ENCODE measurements around the gene KRT86. TPM values are rescaled to one million over a fixed set of nuclear protein-coding genes. Genes with fewer than 3 reads are reported as not detected.
A peak's percentile ranks its signal among the peaks of the same experiment; 100 is the strongest.

The KRT86 gene
- under 0.01 TPM in 1 of 2 replicates, not detected in the other for total RNA-seq

DNA sequence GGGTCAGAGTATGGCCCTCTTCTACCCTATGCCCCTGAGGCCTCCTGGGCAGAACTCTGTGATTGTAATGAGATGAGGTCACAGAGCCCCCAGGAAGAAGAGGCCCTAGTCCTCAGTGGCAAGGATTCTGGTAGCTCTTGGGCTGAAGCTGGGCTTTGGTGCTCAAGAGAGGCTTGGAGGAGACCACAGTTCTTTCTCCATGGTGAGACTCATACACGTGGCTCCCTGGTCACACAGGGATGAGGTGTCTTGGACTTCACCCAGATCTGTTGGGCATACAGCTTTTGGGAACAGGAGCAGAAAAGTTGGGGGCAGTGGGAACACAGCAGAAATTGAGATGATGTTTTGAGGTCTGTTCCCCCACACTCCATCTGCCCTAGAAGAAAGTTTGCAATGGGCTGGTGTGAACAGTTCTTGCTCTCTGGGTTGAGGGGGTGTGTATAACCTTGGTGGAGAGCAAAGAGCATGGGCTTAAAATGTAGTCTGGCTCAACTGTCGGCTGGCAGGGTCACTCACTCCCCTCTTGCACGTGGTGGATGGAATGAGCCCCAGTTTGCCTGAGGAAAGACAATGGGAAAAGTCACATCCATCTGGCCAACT is at the start of gene KRT86:
TSS of gene KRT86 (plus strand) at position 125 of the 600 bp plus-strand sequence. CDS start 27,272 bp downstream, outside the sequence.
- DNase-seq (ENCODE audit: low read depth in 2 of 2): no peak

DNA sequence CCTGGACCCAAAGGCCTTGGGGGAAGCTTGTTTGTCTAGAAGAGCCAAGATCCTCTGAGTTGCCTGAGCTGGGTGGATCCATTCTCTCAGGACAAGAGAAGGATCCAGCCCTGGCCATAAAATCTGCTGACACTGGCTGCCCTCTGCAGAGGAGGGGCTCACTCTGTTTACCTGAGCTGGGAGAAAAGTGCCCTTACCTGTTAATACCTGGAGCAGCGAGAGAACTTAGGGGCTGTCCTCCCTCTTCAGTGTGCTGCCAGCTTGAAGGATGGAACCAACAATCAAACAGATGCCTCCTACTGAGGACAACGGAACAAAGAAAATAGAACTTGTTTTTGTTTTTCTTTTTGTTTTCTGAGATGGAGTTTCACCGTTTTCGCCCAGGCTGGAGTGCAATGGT is 48.7 kb upstream of the KRT86 start:
- no peak for DNase-seq (ENCODE audit: low read depth in 2 of 2)

DNA sequence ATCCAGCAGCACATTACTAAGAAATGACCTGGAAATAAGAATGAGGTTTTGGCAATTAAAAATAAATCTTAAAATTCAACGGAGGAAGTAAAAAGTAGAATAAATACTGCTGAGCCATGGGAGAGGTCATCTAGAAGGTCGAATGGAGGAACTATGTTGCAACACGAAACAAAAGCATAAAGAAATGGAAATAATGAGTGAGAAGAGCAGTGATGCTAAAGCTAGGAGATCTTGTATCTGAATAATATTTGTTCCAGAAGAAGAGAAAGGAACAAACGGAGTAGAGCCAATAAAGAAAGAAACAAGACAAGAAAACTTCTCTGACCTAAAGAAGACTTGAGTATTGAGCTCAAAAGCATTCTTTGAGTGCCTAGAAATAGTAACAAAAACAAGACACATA is 48.0 kb upstream of the KRT86 start:
- peak in 1 of 2 donors; percentile 32 for DNase-seq (ENCODE audit: low read depth in 2 of 2)

DNA sequence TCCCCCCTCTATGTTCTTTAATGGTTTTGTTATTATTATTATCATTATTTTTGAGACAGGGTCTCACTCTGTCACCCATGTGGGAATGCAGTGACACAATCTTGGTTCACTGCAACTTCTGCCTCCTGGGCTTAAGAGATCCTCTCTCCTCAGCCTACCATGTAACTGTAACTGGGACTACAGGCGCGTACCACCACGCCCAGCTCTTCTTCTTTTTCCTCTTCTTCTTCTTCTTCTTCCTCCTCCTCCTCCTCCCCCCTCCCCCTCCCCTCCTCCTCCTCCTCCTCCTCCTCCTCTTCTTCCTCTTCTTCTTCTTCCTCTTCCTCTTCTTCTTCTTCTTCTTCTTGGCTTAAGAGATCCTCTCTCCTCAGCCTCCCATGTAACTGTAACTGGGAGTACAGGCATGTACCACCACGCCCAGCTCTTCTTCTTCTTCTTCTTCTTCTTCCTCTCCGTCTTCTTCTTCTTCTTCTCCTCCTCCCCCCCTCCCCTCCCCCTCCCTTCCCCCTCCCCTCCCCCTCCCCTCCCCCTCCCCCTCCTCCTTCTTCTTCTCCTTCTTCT is 46.8 kb upstream of the KRT86 start:
- DNase-seq (ENCODE audit: low read depth in 2 of 2): no peak

DNA sequence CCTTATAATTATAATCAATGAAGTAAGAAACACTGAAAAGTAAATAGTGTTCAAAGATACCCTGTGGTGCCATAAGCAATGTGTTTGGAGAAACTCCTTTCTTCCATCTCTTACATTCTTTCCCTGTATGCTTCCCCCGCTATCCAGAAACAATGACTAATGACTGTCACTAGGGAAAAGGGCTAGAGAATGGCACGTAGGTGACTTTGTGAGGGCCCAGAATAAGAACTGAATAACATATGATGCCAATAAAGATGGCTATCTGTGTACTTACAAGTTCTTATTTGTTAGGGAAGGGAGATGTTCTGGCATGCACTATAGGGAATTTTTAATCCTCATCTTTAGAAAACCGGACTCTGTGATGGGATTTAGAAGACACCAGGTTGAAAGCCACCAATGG is 46.1 kb upstream of the KRT86 start:
- DNase-seq (ENCODE audit: low read depth in 2 of 2): no peak

DNA sequence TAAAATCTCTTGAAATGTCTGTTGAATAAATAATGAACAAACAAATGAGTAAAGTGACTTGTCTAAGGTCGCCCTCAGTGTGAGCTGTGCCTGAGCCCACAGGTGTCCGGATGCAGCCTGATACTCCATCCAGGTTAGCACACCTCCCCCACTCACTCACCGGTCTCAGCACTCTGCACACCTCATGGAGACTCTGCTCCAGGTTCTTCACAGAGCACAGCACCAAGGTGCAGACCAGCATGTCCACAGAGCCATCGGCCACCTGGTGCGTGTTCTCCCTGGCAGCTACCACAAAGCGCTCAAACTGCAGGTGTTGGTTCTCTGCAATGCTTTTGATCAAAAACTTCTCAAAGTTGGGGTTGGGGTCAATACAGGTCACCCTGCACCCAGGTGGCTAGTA is 45.5 kb upstream of the KRT86 start:
- no peak for DNase-seq (ENCODE audit: low read depth in 2 of 2)

DNA sequence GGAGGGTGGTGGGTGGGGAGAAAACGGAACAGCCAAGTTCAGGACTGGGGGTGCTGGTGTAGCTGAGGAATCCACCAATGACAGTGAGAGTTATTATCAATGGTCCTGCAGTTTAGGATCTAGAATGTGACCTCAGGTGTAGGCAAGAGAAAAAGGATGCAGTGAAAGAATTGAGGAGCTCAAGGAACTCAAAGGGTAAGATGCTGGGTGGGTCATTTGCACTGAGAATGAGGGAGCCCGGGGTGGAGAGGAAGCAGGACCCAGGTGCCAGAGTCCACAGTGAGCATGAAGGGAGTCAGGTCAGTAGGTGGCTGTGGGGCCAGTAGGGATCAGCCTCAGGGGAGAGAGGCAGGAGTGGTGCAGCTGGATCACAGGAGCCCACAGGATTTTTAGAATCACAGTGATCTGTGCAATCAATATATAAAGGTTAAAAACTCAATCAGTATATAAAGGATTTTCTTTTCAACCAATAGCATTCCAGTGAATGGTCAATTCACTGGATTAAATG is 44.6 kb upstream of the KRT86 start:
- no peak for DNase-seq (ENCODE audit: low read depth in 2 of 2)

DNA sequence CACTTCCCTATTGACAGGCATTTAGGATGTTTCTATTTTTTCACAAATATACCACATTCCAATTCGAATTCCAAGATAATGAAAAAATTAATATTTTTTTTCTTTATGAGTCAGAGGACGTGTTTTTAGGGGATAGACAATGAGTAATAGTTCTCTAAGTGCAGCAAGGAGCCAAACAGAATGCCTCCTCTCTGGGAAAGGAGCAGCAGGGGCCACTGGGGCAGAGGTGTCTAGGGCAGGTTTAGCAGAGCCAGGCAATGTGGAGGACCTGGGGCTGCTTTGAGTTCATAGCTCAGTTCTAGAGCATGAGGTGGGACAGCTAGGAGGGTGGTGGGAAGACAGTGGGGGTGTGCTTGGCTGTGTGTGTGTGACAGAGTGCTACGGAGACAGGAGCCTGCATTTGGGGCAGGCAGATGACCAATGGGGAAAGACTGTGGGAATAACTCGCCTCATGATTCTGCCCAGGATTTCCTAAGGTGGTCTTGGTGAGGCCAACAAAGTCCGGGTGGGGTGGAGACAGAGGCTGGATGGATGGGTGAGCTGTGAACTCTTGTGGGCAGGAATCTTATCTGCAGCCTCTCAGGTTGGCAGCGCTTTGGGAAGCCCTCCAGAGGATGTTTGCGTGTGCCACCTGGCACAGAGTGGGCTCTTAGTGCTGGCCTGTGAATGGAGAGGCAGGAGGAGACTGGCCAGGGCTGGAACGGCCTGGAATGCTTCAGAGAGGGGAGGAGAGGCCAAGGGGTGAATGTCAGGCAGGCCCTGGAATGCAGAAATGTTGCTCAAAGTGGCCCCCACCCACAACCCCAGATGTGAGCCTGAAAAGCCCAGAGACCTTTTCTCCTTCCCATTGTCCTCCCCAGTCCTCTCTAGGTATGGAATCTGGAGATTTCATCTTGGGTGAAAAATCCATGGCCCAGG is 43.8 kb upstream of the KRT86 start:
- DNase-seq (ENCODE audit: low read depth in 2 of 2): peak in 1 of 2 donors; percentile 75

DNA sequence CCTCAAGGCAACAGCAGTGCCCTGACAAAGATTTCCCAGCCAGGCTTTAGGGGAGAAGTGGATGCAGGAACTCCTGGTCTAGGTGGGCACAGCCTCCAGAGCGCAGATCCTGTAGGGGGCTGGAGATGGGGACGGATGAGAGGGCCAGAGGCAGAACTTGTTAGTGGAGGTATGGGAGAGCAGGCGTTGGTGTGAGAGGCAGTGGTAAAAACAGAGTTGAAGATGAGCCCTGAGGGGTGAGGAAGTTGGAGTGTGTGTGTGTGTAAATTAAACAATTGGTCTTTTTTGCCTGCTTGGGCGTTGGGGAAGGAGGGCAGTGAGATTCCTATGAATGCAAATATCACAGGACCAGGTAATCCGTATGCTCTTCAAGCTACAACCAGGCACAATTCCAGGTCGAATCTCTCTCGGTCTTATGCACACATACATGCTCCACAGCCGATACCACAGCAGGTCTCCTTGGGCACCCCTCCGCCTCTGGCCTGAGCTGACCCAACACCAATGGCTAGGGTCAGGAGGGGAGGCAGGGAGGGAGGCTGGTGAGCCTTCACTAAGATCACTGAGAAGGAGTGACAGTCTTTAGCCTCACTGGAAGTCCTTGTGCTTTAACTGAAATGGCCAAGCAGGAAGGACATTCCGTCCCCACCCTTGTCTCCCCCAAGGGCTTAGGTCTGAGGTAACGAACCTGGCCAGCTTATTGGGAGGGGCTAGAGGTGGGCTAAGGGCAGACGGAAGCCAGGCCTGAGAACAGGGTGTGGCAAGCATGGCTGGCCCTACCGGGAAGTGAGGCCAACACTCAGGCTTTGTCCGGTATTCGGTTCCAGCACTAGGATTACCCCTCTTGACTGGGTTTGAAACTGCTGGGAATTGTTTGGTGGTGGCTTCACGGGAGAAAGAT is 42.9 kb upstream of the KRT86 start:
- DNase-seq (ENCODE audit: low read depth in 2 of 2): peak in 1 of 2 donors; percentile 26

DNA sequence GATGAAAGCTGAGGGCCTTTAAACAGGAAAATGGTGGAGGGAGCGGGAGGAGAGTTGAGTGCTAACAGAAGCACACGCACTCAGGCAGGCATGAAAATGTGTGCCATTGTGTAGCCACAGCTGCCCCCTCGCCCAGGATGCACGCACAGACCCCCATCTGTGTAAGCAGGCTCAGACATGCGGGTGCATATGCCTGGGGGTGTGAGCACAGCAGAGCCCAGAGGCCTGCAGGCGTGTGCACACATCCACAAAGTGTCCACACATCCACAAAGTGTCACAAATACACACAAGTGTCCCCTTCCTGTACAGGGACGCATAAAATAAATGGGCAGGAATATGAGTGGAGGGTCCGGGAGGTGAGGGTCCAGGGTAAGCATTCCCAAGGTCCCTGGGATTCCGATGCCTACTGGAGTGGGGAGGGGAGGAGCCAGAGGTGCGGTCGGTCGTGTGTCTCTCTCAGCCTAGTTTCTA is 42.2 kb upstream of the KRT86 start:
- no peak for DNase-seq (ENCODE audit: low read depth in 2 of 2)

DNA sequence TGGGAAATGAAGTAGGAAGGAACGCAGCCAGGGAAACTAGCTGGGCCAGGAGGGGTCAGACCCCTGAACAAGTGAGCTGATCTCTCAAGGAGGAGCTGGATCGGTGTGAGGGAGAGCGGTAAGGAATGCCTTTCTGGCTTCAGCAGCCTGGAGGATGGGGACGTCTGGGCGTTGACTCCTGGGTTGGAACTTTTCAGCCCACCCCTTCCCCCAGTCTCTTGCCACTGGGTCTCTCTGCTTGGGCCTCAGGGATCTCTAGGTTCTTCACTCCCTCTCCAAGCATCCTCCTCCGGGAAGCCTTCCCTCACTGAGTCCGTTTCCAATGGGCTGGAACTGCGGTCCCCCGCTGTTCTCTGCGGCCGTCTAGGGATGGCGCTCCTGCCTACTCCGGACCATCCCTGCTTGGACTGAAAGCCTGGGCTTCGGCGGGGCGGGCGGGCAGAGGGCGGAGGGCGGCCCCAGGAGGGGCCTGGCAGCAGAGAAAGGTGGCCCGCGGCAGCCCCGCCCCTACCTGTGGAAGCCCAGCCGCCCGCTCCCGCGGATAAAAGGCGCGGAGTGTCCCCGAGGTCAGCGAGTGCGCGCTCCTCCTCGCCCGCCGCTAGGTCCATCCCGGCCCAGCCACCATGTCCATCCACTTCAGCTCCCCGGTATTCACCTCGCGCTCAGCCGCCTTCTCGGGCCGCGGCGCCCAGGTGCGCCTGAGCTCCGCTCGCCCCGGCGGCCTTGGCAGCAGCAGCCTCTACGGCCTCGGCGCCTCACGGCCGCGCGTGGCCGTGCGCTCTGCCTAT is 41.6 kb upstream of the KRT86 start, which contains the start of gene KRT7:
TSS of gene KRT7 (plus strand) at position 570 of the 788 bp plus-strand sequence. CDS start at position 624, 54 bp downstream.
- DNase-seq (ENCODE audit: low read depth in 2 of 2): peak in 1 of 2 donors; percentile 38

DNA sequence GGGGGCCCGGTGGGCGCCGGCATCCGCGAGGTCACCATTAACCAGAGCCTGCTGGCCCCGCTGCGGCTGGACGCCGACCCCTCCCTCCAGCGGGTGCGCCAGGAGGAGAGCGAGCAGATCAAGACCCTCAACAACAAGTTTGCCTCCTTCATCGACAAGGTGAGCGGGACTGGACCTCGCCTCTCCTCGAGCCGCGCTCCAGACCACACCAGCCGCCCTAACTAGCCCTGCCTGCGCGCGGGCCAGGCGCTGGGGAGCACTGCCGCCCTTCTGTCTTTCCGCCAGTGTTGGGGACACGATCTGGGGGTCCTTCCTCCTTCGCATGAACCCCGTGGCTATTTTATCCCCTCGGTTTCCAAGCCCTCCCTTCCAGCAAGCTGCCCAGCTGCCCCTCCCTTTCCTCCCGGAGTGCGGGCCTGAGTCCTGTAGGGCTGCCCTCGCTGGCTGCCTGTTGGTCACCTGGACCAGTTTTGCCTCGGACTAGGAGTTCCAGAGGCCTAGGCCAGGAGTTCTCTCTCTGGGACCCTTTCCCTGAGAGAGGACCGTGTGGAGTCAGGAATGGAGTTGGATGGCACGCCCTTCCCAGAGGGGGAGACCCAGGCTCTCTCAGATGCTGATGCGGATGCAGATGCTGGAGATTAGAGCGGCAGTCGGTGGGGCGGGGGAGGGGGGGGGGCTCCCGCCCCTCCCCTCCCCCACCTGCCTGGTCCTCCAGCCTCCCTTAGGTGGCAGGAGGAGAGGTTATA is 40.8 kb upstream of the KRT86 start:
- peak in 1 of 2 donors; percentile 24 for DNase-seq (ENCODE audit: low read depth in 2 of 2)

DNA sequence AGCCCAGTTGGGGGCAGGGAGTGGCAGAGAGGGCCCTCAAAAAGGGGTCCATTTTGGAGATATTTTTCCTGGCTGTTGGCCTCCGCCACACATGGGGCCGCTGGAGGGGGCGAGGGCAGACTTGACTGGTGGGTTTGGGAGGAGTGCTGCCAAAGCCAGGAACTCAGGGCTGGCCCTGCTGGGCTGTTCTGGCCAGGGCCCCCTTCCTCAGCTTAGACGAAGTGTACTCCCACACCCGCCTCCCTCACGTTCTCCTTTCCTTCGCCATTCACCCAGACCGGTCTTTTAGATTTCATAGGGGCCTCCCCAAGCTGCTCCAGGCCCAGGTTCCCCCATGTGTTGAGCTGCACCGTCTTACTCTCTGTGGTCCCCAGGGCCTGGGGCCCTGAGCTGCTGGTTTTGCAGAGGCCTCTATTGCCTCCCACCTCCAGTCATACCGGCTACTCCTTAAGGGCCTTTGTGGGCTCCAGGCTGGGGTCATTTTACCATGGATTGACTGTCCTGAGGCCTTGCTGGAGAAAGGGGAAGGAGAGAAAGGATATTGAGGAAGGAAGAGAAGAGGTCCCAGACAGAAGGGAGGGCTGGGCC is 40.1 kb upstream of the KRT86 start:
- DNase-seq (ENCODE audit: low read depth in 2 of 2): no peak

DNA sequence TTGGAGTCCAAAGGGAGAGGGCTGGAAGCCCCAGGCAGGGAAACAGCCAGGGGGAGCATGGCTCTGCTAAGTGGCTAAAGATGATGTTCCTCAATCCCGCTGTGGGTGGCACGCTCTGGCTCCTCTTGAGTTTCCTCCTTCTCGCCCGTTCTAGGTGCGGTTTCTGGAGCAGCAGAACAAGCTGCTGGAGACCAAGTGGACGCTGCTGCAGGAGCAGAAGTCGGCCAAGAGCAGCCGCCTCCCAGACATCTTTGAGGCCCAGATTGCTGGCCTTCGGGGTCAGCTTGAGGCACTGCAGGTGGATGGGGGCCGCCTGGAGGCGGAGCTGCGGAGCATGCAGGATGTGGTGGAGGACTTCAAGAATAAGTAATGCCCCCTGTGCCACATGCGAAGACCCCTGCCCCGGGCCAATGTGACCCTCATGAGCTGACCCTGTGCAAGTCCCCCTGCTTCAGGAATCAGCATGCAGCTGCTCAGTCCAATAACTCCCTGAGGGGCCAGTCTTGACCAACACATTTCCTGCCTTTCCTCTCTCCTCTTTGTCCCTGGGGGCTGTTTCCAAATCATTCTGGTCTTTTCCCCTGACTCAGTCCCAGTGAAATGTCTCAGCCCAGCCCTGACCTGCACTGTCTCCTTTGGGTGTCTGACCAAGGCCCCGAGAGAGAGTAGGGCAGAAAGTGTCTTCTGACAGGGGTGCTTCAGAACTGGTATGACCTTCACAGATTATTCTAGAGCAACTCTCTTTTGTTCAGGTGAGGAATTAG is 39.3 kb upstream of the KRT86 start:
- DNase-seq (ENCODE audit: low read depth in 2 of 2): no peak

DNA sequence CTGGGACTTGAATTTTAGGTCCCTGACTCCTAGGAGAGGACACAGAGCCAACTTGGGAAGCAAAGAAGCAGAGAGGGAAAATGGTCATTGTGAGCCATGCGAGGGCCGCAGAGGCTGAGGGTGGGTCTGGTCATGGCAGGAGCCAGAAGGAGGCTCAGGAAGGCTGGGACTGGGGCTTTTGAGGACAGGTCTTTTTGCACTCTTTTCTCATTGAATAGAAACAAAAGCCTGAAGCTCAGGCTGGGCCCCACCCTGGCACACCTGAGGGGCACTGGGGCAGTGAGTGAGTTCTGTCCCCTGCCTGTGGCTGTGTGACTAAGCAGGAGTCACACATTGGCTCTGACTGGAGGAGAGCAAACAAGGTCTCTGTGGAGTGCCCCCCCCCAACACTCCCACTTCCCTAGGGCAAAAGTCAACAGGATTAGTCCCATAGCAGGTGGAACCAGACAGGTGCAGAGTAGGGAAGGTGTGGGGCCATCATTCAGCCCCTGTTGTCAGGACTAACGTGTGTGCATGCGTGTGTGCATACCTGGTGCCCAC is 38.6 kb upstream of the KRT86 start:
- DNase-seq (ENCODE audit: low read depth in 2 of 2): no peak

DNA sequence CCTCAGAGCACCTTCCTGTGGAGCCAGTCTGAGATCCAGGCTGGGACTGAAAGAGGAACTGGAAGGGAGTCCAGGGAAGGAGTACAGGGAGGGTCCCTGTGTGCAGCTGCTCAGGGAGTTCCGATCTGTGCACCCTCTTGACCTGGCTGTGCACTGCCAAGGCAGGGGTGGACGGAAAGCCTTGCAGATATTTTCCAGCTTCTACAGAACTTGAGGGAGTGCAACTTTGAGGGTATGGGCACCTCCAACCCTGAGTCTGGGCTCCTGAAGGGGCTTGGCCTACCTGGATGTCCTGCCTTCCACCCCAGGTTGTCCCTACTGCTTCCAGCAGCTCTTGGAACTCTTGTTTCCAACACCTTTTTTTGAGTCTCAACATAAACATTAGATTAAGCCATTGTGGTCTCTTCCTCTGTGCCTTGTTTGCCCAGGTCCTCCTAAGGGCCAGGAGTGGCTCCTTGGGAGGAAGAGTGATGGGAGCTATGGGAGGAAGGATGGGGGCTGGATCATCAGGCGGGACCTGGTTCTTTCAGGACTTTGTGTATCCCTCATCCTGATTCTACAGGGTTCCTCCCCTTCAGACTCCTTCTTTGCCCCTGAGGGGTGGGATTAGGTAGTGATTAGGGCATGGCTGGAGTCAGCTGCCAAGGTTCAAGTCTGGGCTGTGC is 37.9 kb upstream of the KRT86 start:
- DNase-seq (ENCODE audit: low read depth in 2 of 2): no peak

DNA sequence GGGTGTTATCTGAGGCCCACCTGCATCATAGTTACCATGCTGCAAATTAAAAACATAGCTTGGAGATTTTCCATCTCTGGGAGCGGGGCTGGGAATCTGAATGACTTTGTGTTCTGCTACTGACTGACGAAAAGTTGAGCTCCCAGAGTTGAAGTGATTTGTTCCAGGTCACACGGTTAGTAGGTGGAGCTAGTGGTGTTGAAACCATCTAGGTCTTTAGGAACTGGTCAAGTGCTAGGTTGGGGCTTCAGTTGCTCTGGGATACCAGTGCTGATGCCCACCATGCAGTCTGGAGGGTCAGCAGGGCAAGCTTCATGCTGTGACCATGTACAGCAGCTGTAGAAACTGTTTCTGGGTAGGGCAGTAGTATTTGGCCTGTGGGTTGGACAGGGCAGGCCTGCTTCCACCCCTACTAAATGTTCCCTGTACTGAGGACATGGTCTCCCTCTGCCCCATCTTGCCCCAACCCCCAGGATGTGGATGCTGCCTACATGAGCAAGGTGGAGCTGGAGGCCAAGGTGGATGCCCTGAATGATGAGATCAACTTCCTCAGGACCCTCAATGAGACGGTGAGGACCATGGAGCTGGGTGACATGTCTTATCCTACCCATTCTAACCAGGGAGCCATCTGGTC is 36.1 kb upstream of the KRT86 start:
- no peak for DNase-seq (ENCODE audit: low read depth in 2 of 2)

Measured in dermis microvascular lymphatic vessel endothelial cell (primary cell).